ENCODE data around the gene GABRG3.

Gene GABRG3

DNA sequence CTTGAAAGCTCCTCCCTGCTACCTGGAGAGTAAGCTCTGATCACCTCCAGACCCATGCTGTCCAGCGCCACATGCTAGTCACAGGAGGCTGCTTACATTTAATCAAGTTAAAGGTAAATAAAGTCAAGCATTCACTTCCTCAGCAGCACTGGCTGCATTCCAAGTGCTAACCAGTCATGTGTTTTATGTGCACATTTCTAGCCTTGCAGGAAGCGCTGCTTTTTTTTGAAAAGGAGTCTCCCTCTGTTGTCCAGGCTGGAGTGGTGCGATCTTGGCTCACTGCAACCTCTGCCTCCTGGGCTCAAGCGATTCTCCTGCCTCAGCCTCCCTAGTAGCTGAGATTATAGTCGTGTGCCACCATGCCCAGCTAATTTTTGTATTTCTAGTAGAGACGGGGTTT is 279.2 kb downstream of the GABRG3 start:
- no peak overlapping the region for H3K4me3 ChIP-seq (ENCODE audit: control insufficient read depth, low read depth, low read length)
- TF ChIP-seq, protein P1, sequence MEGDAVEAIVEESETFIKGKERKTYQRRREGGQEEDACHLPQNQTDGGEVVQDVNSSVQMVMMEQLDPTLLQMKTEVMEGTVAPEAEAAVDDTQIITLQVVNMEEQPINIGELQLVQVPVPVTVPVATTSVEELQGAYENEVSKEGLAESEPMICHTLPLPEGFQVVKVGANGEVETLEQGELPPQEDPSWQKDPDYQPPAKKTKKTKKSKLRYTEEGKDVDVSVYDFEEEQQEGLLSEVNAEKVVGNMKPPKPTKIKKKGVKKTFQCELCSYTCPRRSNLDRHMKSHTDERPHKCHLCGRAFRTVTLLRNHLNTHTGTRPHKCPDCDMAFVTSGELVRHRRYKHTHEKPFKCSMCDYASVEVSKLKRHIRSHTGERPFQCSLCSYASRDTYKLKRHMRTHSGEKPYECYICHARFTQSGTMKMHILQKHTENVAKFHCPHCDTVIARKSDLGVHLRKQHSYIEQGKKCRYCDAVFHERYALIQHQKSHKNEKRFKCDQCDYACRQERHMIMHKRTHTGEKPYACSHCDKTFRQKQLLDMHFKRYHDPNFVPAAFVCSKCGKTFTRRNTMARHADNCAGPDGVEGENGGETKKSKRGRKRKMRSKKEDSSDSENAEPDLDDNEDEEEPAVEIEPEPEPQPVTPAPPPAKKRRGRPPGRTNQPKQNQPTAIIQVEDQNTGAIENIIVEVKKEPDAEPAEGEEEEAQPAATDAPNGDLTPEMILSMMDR (IDR thresholded peaks at IDR 0.05; ENCODE audit: control insufficient read depth, insufficient read depth, low read depth, low read length, missing control alignments): no peak
- no peak for DNase-seq (ENCODE audit: low read depth)

DNA sequence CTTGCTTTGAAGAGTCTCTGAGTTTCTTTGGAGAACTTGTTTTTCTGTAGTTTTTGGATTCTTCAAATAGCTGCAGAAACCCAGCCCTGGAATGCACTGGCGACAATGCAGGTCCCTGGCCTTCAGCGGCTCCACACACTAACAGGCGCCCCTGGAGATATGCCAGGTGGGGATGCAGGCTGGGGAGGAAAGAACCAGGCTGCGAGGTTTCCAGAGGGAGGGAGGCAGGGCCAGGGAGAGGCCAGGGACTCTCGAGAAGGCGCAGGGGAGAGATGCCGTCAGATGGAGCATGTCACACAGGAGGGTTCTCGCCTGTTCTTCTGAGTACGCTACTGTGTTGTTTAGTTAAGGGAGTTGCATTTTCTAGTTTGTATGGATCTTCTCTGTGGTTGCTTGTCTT is 283.1 kb downstream of the GABRG3 start:
- no peak overlapping the region for H3K4me3 ChIP-seq (ENCODE audit: control insufficient read depth, low read depth, low read length)
- TF ChIP-seq, protein P1 (IDR thresholded peaks at IDR 0.05; ENCODE audit: control insufficient read depth, insufficient read depth, low read depth, low read length, missing control alignments): no peak
- DNase-seq (ENCODE audit: low read depth): no peak

DNA sequence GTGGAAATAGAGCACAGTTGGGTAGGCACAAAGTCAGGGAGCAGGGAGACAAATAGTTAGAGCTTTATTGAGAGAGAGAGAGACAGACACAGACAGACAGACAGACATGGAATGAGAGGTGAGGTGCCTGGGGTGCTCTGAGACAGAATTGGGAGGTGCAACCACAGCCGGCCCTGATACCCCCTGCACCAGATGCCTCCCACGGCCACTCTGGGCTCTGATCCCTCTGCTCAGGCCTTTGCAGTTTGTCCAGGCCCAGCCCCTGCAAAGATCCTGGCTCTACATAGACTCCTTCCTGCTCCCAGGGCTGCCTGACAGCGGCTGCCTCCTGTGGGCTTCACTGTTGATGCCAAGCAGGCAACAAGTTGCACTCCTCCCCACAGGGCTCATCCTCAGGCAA is 283.8 kb downstream of the GABRG3 start:
- TF ChIP-seq, protein P1 (IDR thresholded peaks at IDR 0.05; ENCODE audit: control insufficient read depth, insufficient read depth, low read depth, low read length, missing control alignments): no peak
- H3K4me3 ChIP-seq (ENCODE audit: control insufficient read depth, low read depth, low read length): no peak overlapping the region
- DNase-seq (ENCODE audit: low read depth): no peak

DNA sequence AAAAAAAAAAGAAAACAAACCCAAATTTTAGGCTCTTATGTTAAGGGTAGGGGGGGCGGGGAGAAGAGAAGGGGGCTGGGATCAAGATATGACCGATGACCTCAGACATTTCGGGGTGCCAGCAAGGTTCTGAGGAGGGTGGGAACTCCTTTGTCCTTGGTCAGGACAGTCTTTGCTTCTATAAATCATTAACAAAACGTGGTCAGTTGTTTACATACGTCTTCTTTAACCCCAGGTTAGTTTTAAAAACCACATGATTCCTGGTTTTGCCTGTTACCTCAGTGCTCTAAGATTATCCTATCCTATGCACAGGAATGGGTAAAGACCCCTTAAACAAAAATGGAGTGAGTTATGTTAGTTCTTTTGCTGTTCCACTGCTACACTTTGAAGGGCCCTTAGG is 285.5 kb downstream of the GABRG3 start:
- H3K4me3 ChIP-seq (ENCODE audit: control insufficient read depth, low read depth, low read length): no peak overlapping the region
- DNase-seq (ENCODE audit: low read depth): no peak
- TF ChIP-seq, protein P1 (IDR thresholded peaks at IDR 0.05; ENCODE audit: control insufficient read depth, insufficient read depth, low read depth, low read length, missing control alignments): no peak

DNA sequence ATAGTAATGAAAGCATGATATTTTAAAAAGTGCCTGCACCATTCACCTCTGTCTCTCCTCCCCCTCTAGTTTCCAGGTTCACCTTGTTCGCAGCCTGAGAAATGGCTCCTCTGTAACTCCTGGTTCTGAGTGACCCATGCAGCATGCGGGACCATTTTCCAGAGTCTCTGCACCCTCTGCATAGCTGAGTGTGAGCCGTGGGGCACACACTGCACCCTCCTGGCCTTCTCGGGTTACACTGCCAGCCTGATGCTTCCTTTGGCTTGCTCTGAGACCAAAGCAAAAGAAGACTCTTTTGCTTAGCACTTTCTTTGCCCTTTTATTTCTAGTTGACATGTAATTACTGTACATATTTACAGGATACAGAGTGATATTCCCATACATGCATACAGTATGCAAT is 287.3 kb downstream of the GABRG3 start:
- DNase-seq (ENCODE audit: low read depth): no peak
- TF ChIP-seq, protein P1 (IDR thresholded peaks at IDR 0.05; ENCODE audit: control insufficient read depth, insufficient read depth, low read depth, low read length, missing control alignments): no peak
- no peak overlapping the region for H3K4me3 ChIP-seq (ENCODE audit: control insufficient read depth, low read depth, low read length)

DNA sequence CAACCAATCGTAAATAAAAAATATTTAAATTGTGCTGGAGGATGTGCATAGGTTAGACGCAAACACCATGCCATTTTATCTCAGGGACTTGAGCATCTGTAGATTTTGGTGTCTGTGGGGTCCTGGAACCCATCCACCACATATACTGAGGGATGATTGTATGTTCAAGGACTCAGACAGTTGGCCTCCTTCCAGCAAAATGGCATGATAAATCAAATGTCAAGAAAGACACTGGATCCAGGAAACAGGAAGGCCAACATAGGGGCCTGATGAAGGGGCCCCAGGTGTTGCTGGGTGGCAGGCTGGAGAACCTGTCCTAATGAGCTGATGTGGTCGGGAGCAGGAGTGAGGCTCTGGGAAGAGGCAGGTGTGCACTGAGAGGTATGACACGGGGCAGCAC is 289.5 kb downstream of the GABRG3 start:
- DNase-seq (ENCODE audit: low read depth): no peak
- H3K4me3 ChIP-seq (ENCODE audit: control insufficient read depth, low read depth, low read length): no peak overlapping the region
- TF ChIP-seq, protein P1 (IDR thresholded peaks at IDR 0.05; ENCODE audit: control insufficient read depth, insufficient read depth, low read depth, low read length, missing control alignments): no peak

DNA sequence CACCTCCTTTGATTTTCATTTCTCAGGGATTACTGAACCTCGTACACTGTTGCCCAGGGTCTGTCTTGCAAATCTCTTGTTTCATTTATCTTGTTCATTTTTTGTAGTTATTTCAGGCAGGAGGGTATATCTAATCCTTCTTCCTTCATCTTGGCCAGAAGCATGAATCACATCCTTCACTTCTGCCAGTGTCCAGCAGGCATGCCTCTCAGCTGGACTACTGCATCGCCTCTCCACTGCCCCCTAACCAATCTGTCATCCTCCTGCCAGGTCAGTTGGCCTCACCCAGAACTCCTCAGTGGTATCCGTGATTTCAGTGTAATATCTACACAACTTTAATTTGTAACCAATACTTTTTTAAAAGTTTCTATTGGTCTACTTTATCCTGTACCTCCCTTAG is 297.9 kb downstream of the GABRG3 start:
- TF ChIP-seq, protein P1 (IDR thresholded peaks at IDR 0.05; ENCODE audit: control insufficient read depth, insufficient read depth, low read depth, low read length, missing control alignments): no peak
- H3K4me3 ChIP-seq (ENCODE audit: control insufficient read depth, low read depth, low read length): no peak overlapping the region
- no peak for DNase-seq (ENCODE audit: low read depth)
